GM23338 (cell line): Measurements from ENCODE around the gene SLC2A4RG.

Experiments used
- CREB1 ChIP-seq: fragments of 250-450 bp; sonication (Bioruptor Pico); IDR thresholded peaks from 2 replicates; pipeline ENCODE4 v1.5.0; 2020; ENCODE audit warnings: low read depth, mild to moderate bottlenecking, moderate library complexity
- CTCF ChIP-seq, 2 experiments: fragments of 200-600 bp in 1 of 2; sonication (generic) in 1 of 2; conservative IDR thresholded peaks; 2 replicates each; pipeline versions ENCODE4 v1.5.1 to v1.6.1; 2016 to 2017; ENCODE audit warnings: antibody characterized with exemption in 2 of 2, low read depth in 2 of 2, mild to moderate bottlenecking in 2 of 2, moderate library complexity in 1 of 2
- EZH2 ChIP-seq: fragments of 200-600 bp; sonication (generic); IDR thresholded peaks from one replicate; pipeline ENCODE4 v1.8.0; 2017; ENCODE audit warnings: antibody characterized with exemption, mild to moderate bottlenecking, low read depth; ENCODE audit not compliant: unreplicated experiment
- EZH2phosphoT487 ChIP-seq: fragments of 200-600 bp; sonication (generic); IDR thresholded peaks from one replicate; pipeline ENCODE4 v1.8.1; 2018; ENCODE audit warnings: antibody characterized with exemption; ENCODE audit not compliant: unreplicated experiment
- JUNB ChIP-seq: IDR thresholded peaks from one replicate; pipeline ENCODE4 v1.6.1; 2016; ENCODE audit warnings: antibody characterized with exemption; ENCODE audit not compliant: unreplicated experiment
- STAT1 ChIP-seq: IDR thresholded peaks from one replicate; pipeline ENCODE4 v1.6.1; 2016; ENCODE audit warnings: antibody characterized with exemption; ENCODE audit not compliant: unreplicated experiment

- TF ChIP-seq CTCF (conservative IDR thresholded peaks at IDR 0.05; ENCODE audit: low read depth in 2 of 2) (no peak), CREB1 (CRISPR knock-in tag) (no peak), JUNB (no peak), EZH2phosphoT487 (no peak), EZH2 (no peak), STAT1 (no peak)
Observed at GRCh38 chr20:63748934-63749270, 9.3 kb downstream of the SLC2A4RG start.
